Astrocyte (in vitro differentiated cells and primary cell): ENCODE data around the gene CARD11. TPM values are rescaled to one million over a fixed set of nuclear protein-coding genes. Genes with fewer than 3 reads are reported as not detected.

Experiments
- DNase-seq: peaks from one replicate; pipeline ENCODE4 v3.0.0-alpha.2; 2010; ENCODE audit warnings: low read depth
- FAIRE-seq: peaks from 2 replicates; lab custom pipeline; 2011; peaks lifted over from hg19 to GRCh38; lab: Jason Lieb, UNC
- H2AFZ ChIP-seq: 2 replicates; pipeline ENCODE4 v1.6.0; 2012; ENCODE audit warnings: low read depth, low read length, inconsistent platforms
- H3K27ac ChIP-seq: 2 replicates; pipeline ENCODE4 v1.5.1; 2011; ENCODE audit warnings: low read depth, low read length, inconsistent platforms
- H3K27me3 ChIP-seq: 2 replicates; pipeline ENCODE4 v1.6.0; 2011; ENCODE audit warnings: low read length, inconsistent platforms; ENCODE audit not compliant: insufficient read depth
- H3K36me3 ChIP-seq: 2 replicates; pipeline ENCODE4 v1.5.1; 2011; ENCODE audit warnings: low read length, inconsistent platforms; ENCODE audit not compliant: insufficient read depth
- H3K4me1 ChIP-seq: 2 replicates; pipeline ENCODE4 v1.5.1; 2011; ENCODE audit warnings: low read length, inconsistent platforms; ENCODE audit not compliant: insufficient read depth
- H3K4me2 ChIP-seq: 2 replicates; pipeline ENCODE4 v1.6.0; 2012; ENCODE audit warnings: low read length, inconsistent platforms
- H3K4me3 ChIP-seq: 2 replicates; pipeline ENCODE4 v1.5.1; 2011; ENCODE audit warnings: low read depth, mild to moderate bottlenecking, low read length, inconsistent platforms; ENCODE audit not compliant: insufficient read depth
- H3K79me2 ChIP-seq: 2 replicates; pipeline ENCODE4 v1.6.0; 2012; ENCODE audit warnings: mild to moderate bottlenecking, low read length, inconsistent platforms; ENCODE audit not compliant: insufficient read depth
- H3K9ac ChIP-seq: 2 replicates; pipeline ENCODE4 v1.6.0; 2012; ENCODE audit warnings: mild to moderate bottlenecking, low read length, inconsistent platforms
- H3K9me3 ChIP-seq: 2 replicates; pipeline ENCODE4 v1.5.1; 2012; ENCODE audit warnings: low read depth, mild to moderate bottlenecking, low read length, inconsistent platforms; ENCODE audit not compliant: insufficient read depth
- H4K20me1 ChIP-seq: 2 replicates; pipeline ENCODE4 v1.6.0; 2012; ENCODE audit warnings: low read length, inconsistent platforms; ENCODE audit not compliant: insufficient read depth
- H3K27ac Mint-ChIP-seq: one replicate; pipeline ENCODE4 v1.8.0; 2021; ENCODE audit warnings: mild to moderate bottlenecking, mixed read lengths; ENCODE audit not compliant: unreplicated experiment
- H3K27me3 Mint-ChIP-seq: one replicate; pipeline ENCODE4 v1.8.0; 2021; ENCODE audit warnings: low read depth, mixed read lengths; ENCODE audit not compliant: unreplicated experiment
- H3K36me3 Mint-ChIP-seq: one replicate; pipeline ENCODE4 v1.8.0; 2021; ENCODE audit warnings: low read depth, mixed read lengths; ENCODE audit not compliant: unreplicated experiment
- H3K4me1 Mint-ChIP-seq: one replicate; pipeline ENCODE4 v1.8.0; 2021; ENCODE audit warnings: low read depth, mixed read lengths; ENCODE audit not compliant: unreplicated experiment
- H3K4me3 Mint-ChIP-seq: one replicate; pipeline ENCODE4 v1.8.0; 2021; ENCODE audit warnings: mild to moderate bottlenecking, moderate library complexity, mixed read lengths; ENCODE audit not compliant: unreplicated experiment
- H3K9me3 Mint-ChIP-seq: one replicate; pipeline ENCODE4 v1.8.0; 2021; ENCODE audit warnings: mild to moderate bottlenecking, mixed read lengths; ENCODE audit not compliant: unreplicated experiment
- EZH2 ChIP-seq: IDR thresholded peaks from 2 replicates; pipeline ENCODE4 v1.6.1; 2012; ENCODE audit warnings: mild to moderate bottlenecking, low read length, inconsistent platforms; ENCODE audit not compliant: insufficient read depth
- total RNA-seq: library from RNA; stranded (reverse); gene quantifications from 2 replicates; pipeline ENCODE4 v1.2.1, GENCODE V29; 2021
- TF ChIP-seq, protein P1 (sequence below): IDR thresholded peaks from 2 replicates; pipeline ENCODE4 v1.5.1; 2011; ENCODE audit warnings: low read depth, mild to moderate bottlenecking, inconsistent platforms, low read length, moderate library complexity; ENCODE audit not compliant: insufficient read depth

The CARD11 gene
- total RNA-seq, 1 donor from 2014 or later: 9.5 TPM

DNA sequence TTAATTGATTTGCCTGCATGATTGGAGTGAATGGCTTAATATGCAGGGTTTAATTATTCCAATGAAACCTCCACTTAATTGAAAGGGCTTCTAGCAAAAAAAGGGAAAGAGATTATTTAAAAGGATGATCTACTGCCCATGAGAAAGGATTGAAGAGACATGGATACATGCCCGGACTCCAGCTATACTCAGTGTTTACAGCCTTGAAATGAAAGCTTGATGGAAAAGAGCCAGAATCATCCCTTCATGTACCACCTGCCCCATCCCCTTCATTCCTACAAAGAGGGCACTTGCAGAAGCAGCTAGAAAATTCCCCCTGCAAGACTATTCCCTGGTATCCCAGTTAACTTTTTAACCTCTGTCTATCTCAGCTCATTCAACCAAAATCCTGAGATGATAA, 78.4 kb downstream of the CARD11 start:
- no peak overlapping the region for H3K27ac Mint-ChIP-seq
- Histone ChIP-seq H4K20me1 (no peaks in the 10 kb centered on the region), H3K4me3 (no peak overlapping the region), H2AFZ (no peak overlapping the region), H3K27ac (no peak overlapping the region), H3K27me3 (no peaks in the 10 kb centered on the region), H3K4me2 (no peak overlapping the region), H3K4me1 (no peaks in the 10 kb centered on the region), H3K9me3 (peaks cover 4% of the 10 kb centered on the region), H3K36me3 (no peaks in the 10 kb centered on the region), H3K9ac (no peak overlapping the region), H3K79me2 (no peaks in the 10 kb centered on the region)
- peaks cover 19% of the 10 kb centered on the region for H3K9me3 Mint-ChIP-seq
- DNase-seq (no peak), FAIRE-seq (no peak)
- TF ChIP-seq EZH2: no peak
- H3K4me3 Mint-ChIP-seq: no peak overlapping the region
- no peaks in the 10 kb centered on the region for H3K27me3 Mint-ChIP-seq
- H3K4me1 Mint-ChIP-seq: no peaks in the 10 kb centered on the region
- no peaks in the 10 kb centered on the region for H3K36me3 Mint-ChIP-seq

DNA sequence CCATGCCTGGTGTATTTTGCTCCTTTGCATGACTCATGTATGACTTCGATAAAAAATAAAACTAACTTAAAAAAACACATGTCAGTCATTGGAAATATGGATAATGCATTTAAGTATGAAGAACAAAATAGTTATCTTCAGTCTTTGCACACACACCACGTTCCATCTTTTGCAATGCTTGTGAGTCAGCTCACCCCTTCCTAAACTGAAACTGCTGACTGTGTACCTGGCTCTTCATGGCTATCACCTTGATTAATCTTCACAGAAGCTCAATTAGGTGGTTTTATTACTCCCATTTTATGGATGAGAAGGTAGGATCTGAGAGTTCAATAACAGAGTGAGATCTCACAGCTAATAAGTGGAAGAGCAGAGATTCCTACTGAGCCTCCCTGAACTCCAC, 79.5 kb downstream of the CARD11 start:
- no peak for FAIRE-seq
- H3K4me3 Mint-ChIP-seq: no peak overlapping the region
- H3K27ac ChIP-seq: no peak overlapping the region
- no peak for DNase-seq
- no peak overlapping the region for H2AFZ ChIP-seq
- H3K9me3 ChIP-seq: peaks cover 4% of the 10 kb centered on the region
- H3K4me3 ChIP-seq: no peak overlapping the region
- H3K4me1 ChIP-seq: no peaks in the 10 kb centered on the region
- H3K36me3 ChIP-seq: no peaks in the 10 kb centered on the region
- no peak overlapping the region for H3K9ac ChIP-seq
- no peaks in the 10 kb centered on the region for H4K20me1 ChIP-seq
- H3K4me2 ChIP-seq: no peak overlapping the region
- no peak overlapping the region for H3K27ac Mint-ChIP-seq
- H3K79me2 ChIP-seq: no peaks in the 10 kb centered on the region
- H3K27me3 ChIP-seq: no peaks in the 10 kb centered on the region
- peaks cover 19% of the 10 kb centered on the region for H3K9me3 Mint-ChIP-seq
- H3K36me3 Mint-ChIP-seq: no peaks in the 10 kb centered on the region
- no peaks in the 10 kb centered on the region for H3K4me1 Mint-ChIP-seq
- TF ChIP-seq, protein P1, sequence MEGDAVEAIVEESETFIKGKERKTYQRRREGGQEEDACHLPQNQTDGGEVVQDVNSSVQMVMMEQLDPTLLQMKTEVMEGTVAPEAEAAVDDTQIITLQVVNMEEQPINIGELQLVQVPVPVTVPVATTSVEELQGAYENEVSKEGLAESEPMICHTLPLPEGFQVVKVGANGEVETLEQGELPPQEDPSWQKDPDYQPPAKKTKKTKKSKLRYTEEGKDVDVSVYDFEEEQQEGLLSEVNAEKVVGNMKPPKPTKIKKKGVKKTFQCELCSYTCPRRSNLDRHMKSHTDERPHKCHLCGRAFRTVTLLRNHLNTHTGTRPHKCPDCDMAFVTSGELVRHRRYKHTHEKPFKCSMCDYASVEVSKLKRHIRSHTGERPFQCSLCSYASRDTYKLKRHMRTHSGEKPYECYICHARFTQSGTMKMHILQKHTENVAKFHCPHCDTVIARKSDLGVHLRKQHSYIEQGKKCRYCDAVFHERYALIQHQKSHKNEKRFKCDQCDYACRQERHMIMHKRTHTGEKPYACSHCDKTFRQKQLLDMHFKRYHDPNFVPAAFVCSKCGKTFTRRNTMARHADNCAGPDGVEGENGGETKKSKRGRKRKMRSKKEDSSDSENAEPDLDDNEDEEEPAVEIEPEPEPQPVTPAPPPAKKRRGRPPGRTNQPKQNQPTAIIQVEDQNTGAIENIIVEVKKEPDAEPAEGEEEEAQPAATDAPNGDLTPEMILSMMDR: no peak
- no peak for TF ChIP-seq EZH2
- no peaks in the 10 kb centered on the region for H3K27me3 Mint-ChIP-seq

DNA sequence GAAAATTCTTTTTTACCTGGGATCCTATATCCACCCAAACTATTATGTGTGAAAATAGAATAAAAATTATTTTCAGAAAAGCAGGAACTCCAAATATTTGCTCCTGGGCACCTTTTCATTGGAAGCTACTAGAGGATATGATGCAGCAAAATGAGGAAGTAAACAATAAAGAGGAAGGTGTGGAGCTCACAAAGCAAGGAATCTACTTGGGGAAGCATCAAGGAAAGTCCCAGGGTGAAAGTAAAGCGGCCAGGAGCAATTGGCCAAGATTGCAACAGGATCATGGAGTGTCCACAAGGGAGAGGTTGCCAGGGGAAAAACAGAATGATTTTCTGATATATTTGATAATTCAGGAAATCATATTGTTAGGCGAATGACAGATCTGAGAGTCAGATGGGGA, 80.8 kb downstream of the CARD11 start:
- Histone ChIP-seq H3K4me3 (no peak overlapping the region), H3K27ac (no peak overlapping the region), H3K27me3 (no peaks in the 10 kb centered on the region), H3K4me1 (no peaks in the 10 kb centered on the region), H3K9ac (no peak overlapping the region), H3K36me3 (no peaks in the 10 kb centered on the region), H2AFZ (no peak overlapping the region), H3K79me2 (no peaks in the 10 kb centered on the region), H3K9me3 (peaks cover 4% of the 10 kb centered on the region), H4K20me1 (no peaks in the 10 kb centered on the region), H3K4me2 (no peak overlapping the region)
- H3K4me1 Mint-ChIP-seq: no peaks in the 10 kb centered on the region
- peaks cover 18% of the 10 kb centered on the region for H3K9me3 Mint-ChIP-seq
- H3K27ac Mint-ChIP-seq: no peak overlapping the region
- TF ChIP-seq EZH2: no peak
- TF ChIP-seq, protein P1: no peak
- FAIRE-seq (no peak), DNase-seq (no peak)
- no peak overlapping the region for H3K4me3 Mint-ChIP-seq
- no peaks in the 10 kb centered on the region for H3K36me3 Mint-ChIP-seq
- H3K27me3 Mint-ChIP-seq: no peaks in the 10 kb centered on the region
